Gastroesophageal sphincter (tissue), 4 donors: ENCODE measurements around the gene CCDC34. TPM values are rescaled to one million over a fixed set of nuclear protein-coding genes. Genes with fewer than 3 reads are reported as not detected.

Source experiments
- ATAC-seq: fragments of 150-250 bp; one replicate; pipeline ENCODE4 v1.9.1; 2016; ENCODE audit warnings: mild to moderate bottlenecking, moderate library complexity
- H3K27ac ChIP-seq, 4 donors: fragments of 200-600 bp; sonication (generic) in 3 of 4; 1 replicate in 3 of 4; 2 replicates in 1 of 4; pipeline ENCODE4 v1.5.1; 2016 to 2019
- H3K27me3 ChIP-seq: fragments of 200-600 bp; sonication (generic); one replicate; pipeline ENCODE4 v1.5.1; 2019
- H3K36me3 ChIP-seq, 2 donors: fragments of 200-600 bp; sonication (generic); one replicate each; pipeline ENCODE4 v1.5.1; 2019; ENCODE audit warnings: control low read depth in 1 of 2
- H3K4me1 ChIP-seq, 3 donors: fragments of 200-600 bp; sonication (generic); 1 replicate in 2 of 3; 2 replicates in 1 of 3; pipeline ENCODE4 v1.5.1; 2016 to 2019; ENCODE audit warnings: control low read depth in 2 of 3
- H3K4me3 ChIP-seq, 2 donors: fragments of 200-600 bp; sonication (generic); one replicate each; pipeline ENCODE4 v1.5.1; 2019; ENCODE audit warnings: mild to moderate bottlenecking in 1 of 2, moderate library complexity in 1 of 2
- H3K9me3 ChIP-seq, 3 donors: fragments of 200-600 bp; sonication (generic); one replicate each; pipeline ENCODE4 v1.5.1; 2017 to 2019; ENCODE audit warnings: control low read depth in 2 of 3
- CTCF ChIP-seq, 4 experiments: fragments of 200-600 bp in 2 of 4; fragments of 450-650 bp in 2 of 4; sonication (generic) in 1 of 4; IDR thresholded peaks; one replicate each; pipeline ENCODE4 v1.5.1; 2017 to 2019; ENCODE audit warnings: antibody characterized with exemption in 4 of 4, mild to moderate bottlenecking in 2 of 4, moderate library complexity in 2 of 4
- EP300 ChIP-seq: sonication (generic); formaldehyde crosslinking; IDR thresholded peaks from one replicate; pipeline ENCODE4 v1.6.1; 2017; ENCODE audit warnings: antibody characterized with exemption, mild to moderate bottlenecking
- POLR2A ChIP-seq, 2 donors: fragments of 450-650 bp; IDR thresholded peaks; one replicate each; pipeline ENCODE4 v1.6.1; 2017; ENCODE audit warnings: antibody characterized with exemption in 2 of 2, mild to moderate bottlenecking in 2 of 2, moderate library complexity in 1 of 2
- POLR2AphosphoS5 ChIP-seq: sonication (generic); formaldehyde crosslinking; IDR thresholded peaks from one replicate; pipeline ENCODE4 v1.6.1; 2017; ENCODE audit warnings: antibody characterized with exemption
- WGBS, 2 donors: methylation state at CpG; one replicate each; pipeline ENCODE4 v1.1.5; 2018; ENCODE audit warnings: low coverage in 1 of 2; 5-methylcytosine and 5-hydroxymethylcytosine counted together
- total RNA-seq, 4 donors: library from RNA; depleted of rRNA; stranded (reverse); fragments of >200 nt; gene quantifications; one replicate each; pipeline ENCODE4 v1.1.0, GENCODE V29; 2016

Gene CCDC34
- total RNA-seq, 4 donors from 2014 or later = 0.78 to 1.3 (median 1.1) TPM

- H3K4me3 ChIP-seq = no peak overlapping the region
- no peaks in the 10 kb centered on the region for H3K9me3 ChIP-seq
These were observed 41.4 kb upstream of the CCDC34 start for GRCh38 chr11:27404427-27404826.

GRCh38 chr11:27403195-27403594 lies 40.2 kb upstream of the CCDC34 start:
- Histone ChIP-seq H3K36me3 (no peaks in the 10 kb centered on the region), H3K27ac (no peak overlapping the region), H3K27me3 (no peaks in the 10 kb centered on the region), H3K4me3 (no peak overlapping the region), H3K9me3 (no peaks in the 10 kb centered on the region), H3K4me1 (no peaks in the 10 kb centered on the region)
- 88 to 100% methylated on average over 2 of the region's 2 CpGs for WGBS, 2 donors
- no peak for ATAC-seq
- TF ChIP-seq POLR2AphosphoS5 = no peak
- no peak for TF ChIP-seq POLR2A (IDR thresholded peaks at IDR 0.05)
- no peak for TF ChIP-seq CTCF (IDR thresholded peaks at IDR 0.05)
- no peak for TF ChIP-seq EP300

More at GRCh38 chr11:27404427-27404826, 41.4 kb upstream of the CCDC34 start:
- Histone ChIP-seq H3K27me3 (no peaks in the 10 kb centered on the region), H3K36me3 (no peaks in the 10 kb centered on the region), H3K4me1 (no peaks in the 10 kb centered on the region), H3K27ac (no peak overlapping the region)
- 88% methylated on average over 1 to 2 of the region's 2 CpGs for WGBS, 2 donors
- no peak for TF ChIP-seq CTCF (IDR thresholded peaks at IDR 0.05)
- no peak for TF ChIP-seq POLR2A (IDR thresholded peaks at IDR 0.05)
- no peak for TF ChIP-seq EP300
- TF ChIP-seq POLR2AphosphoS5 = no peak
- ATAC-seq = no peak

GRCh38 chr11:27402450-27402849 lies 39.4 kb upstream of the CCDC34 start:
- Histone ChIP-seq H3K4me1 (no peaks in the 10 kb centered on the region), H3K4me3 (no peak overlapping the region), H3K36me3 (no peaks in the 10 kb centered on the region), H3K27ac (no peak overlapping the region), H3K9me3 (no peaks in the 10 kb centered on the region), H3K27me3 (no peaks in the 10 kb centered on the region)
- ATAC-seq = no peak
- WGBS, 2 donors = 80 to 95% methylated on average over 1 to 2 of the region's 2 CpGs
- no peak for TF ChIP-seq CTCF (IDR thresholded peaks at IDR 0.05)
- no peak for TF ChIP-seq POLR2AphosphoS5
- no peak for TF ChIP-seq EP300
- TF ChIP-seq POLR2A (IDR thresholded peaks at IDR 0.05) = no peak

GRCh38 chr11:27401833-27402316 lies 38.9 kb upstream of the CCDC34 start:
- Histone ChIP-seq H3K27me3 (no peaks in the 10 kb centered on the region), H3K4me1 (no peaks in the 10 kb centered on the region), H3K36me3 (no peaks in the 10 kb centered on the region), H3K9me3 (no peaks in the 10 kb centered on the region), H3K27ac (no peak overlapping the region), H3K4me3 (no peak overlapping the region)
- WGBS, 2 donors = 84% methylated on average over 5 of the region's 5 CpGs; no CpG with 5 or more reads in 1 of the 2 donors
- ATAC-seq = no peak
- no peak for TF ChIP-seq EP300

GRCh38 chr11:27401280-27401832 lies 38.3 kb upstream of the CCDC34 start:
- WGBS, 2 donors = 89 to 90% methylated on average over 5 of the region's 5 CpGs
- Histone ChIP-seq H3K27me3 (no peaks in the 10 kb centered on the region), H3K4me1 (peaks cover 0 to 5% (median 0%) of the 10 kb centered on the region in 3 donors), H3K9me3 (no peaks in the 10 kb centered on the region), H3K36me3 (no peaks in the 10 kb centered on the region), H3K4me3 (no peak overlapping the region), H3K27ac (no peak overlapping the region)
- ATAC-seq = no peak
- TF ChIP-seq POLR2AphosphoS5 = no peak
- no peak for TF ChIP-seq CTCF (IDR thresholded peaks at IDR 0.05)
